MM.1S (cell line): Measurements from ENCODE around the gene CHRNA1.

Source experiments
- DNase-seq: peaks from one replicate; pipeline ENCODE4 v3.0.0-alpha.2; 2015
- H2AFZ ChIP-seq: fragments of 300-600 bp; sonication (generic); 2 replicates; pipeline ENCODE4 v1.6.0; 2016; ENCODE audit warnings: antibody characterized with exemption, low read length
- H3F3A ChIP-seq: fragments of 300-600 bp; sonication (generic); 2 replicates; pipeline ENCODE4 v1.6.1; 2016; ENCODE audit warnings: mild to moderate bottlenecking, antibody characterized with exemption, low read length, moderate library complexity, mixed read lengths; ENCODE audit not compliant: insufficient read depth
- H3K27ac ChIP-seq: fragments of 300-600 bp; sonication (generic); 2 replicates; pipeline ENCODE4 v1.5.1; 2016; ENCODE audit warnings: mild to moderate bottlenecking, low read length
- H3K27me3 ChIP-seq: fragments of 300-600 bp; sonication (generic); replicated peaks from 2 replicates; pipeline ENCODE4 v1.6.0; 2016; ENCODE audit warnings: low read length; ENCODE audit not compliant: insufficient read depth
- H3K36me3 ChIP-seq: fragments of 300-600 bp; sonication (generic); replicated peaks from 2 replicates; pipeline ENCODE4 v1.6.1; 2016; ENCODE audit warnings: mild to moderate bottlenecking, low read length, mixed read lengths; ENCODE audit not compliant: insufficient read depth
- H3K4me1 ChIP-seq: fragments of 300-600 bp; sonication (generic); 2 replicates; pipeline ENCODE4 v1.6.1; 2016; ENCODE audit warnings: low read length, mixed read lengths
- H3K4me2 ChIP-seq: fragments of 300-600 bp; sonication (generic); 2 replicates; pipeline ENCODE4 v1.6.0; 2016; ENCODE audit warnings: low read depth, low read length
- H3K4me3 ChIP-seq: fragments of 300-600 bp; sonication (generic); 2 replicates; pipeline ENCODE4 v1.5.1; 2016; ENCODE audit warnings: low read length, mixed read lengths
- H3K79me2 ChIP-seq: fragments of 300-600 bp; sonication (generic); 2 replicates; pipeline ENCODE4 v1.6.1; 2016; ENCODE audit warnings: mixed run types, low read length, mixed read lengths
- H3K9ac ChIP-seq: fragments of 300-600 bp; sonication (generic); 2 replicates; pipeline ENCODE4 v1.6.1; 2016; ENCODE audit warnings: low read length, mixed read lengths
- H3K9me2 ChIP-seq: fragments of 300-600 bp; sonication (generic); replicated peaks from 2 replicates; pipeline ENCODE4 v1.6.1; 2016; ENCODE audit warnings: mild to moderate bottlenecking, low read length, mixed read lengths; ENCODE audit not compliant: insufficient read depth
- H3K9me3 ChIP-seq: fragments of 300-600 bp; sonication (generic); replicated peaks from 2 replicates; pipeline ENCODE4 v1.6.1; 2016; ENCODE audit warnings: mild to moderate bottlenecking, low read length, mixed read lengths; ENCODE audit not compliant: insufficient read depth
- H4K20me1 ChIP-seq: fragments of 300-600 bp; sonication (generic); 2 replicates; pipeline ENCODE4 v1.6.1; 2016; ENCODE audit warnings: mild to moderate bottlenecking, low read length, moderate library complexity, mixed read lengths; ENCODE audit not compliant: insufficient read depth
- CTCF ChIP-seq: fragments of 300-600 bp; sonication (generic); IDR thresholded peaks from 2 replicates; pipeline ENCODE4 v1.5.1; 2016; ENCODE audit warnings: antibody characterized with exemption, low read length, mixed read lengths
- EZH2 ChIP-seq: fragments of 300-600 bp; sonication (generic); optimal IDR thresholded peaks from 2 replicates; pipeline ENCODE3; 2017; ENCODE audit warnings: low read depth, mild to moderate bottlenecking, antibody characterized with exemption, low read length, mixed read lengths
- EZH2phosphoT487 ChIP-seq: fragments of 300-600 bp; sonication (generic); IDR thresholded peaks from 2 replicates; pipeline ENCODE4 v1.6.1; 2018; ENCODE audit warnings: antibody characterized with exemption, low read length

Gene CHRNA1

DNA sequence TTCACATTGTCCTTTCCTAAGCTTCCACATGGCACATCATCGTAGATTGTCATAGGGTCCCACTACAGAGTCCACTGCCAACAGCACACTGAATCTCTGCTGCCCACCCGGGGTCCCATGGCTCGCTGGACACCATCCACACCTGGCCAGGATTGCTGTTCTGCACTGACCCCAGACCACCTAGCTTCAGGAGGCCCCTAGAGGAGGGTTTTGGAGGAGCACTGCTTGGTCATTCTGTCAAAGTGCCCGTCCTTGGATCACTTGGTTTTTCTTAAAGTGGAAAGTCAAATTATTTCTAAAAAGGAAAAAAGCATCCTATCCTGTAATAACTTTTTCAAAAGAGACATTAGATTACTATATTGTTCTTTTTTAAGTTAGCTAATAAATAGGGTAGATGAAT lies 59.0 kb downstream of the CHRNA1 start:
- Histone ChIP-seq H3F3A (no peaks in the 10 kb centered on the region), H3K27me3 (no peaks in the 10 kb centered on the region), H3K9ac (no peak overlapping the region), H4K20me1 (no peaks in the 10 kb centered on the region), H3K36me3 (no peaks in the 10 kb centered on the region), H3K4me3 (no peak overlapping the region), H3K4me2 (no peak overlapping the region), H3K79me2 (no peaks in the 10 kb centered on the region), H3K9me3 (no peaks in the 10 kb centered on the region), H3K9me2 (no peaks in the 10 kb centered on the region), H3K27ac (no peak overlapping the region), H2AFZ (no peak overlapping the region), H3K4me1 (no peaks in the 10 kb centered on the region)
- no peak for TF ChIP-seq EZH2
- no peak for TF ChIP-seq EZH2phosphoT487
- no peak for TF ChIP-seq CTCF
- DNase-seq: no peak

- Histone ChIP-seq H3K27me3 (no peaks in the 10 kb centered on the region), H3K36me3 (no peaks in the 10 kb centered on the region), H3K4me2 (no peak overlapping the region), H3K4me3 (no peak overlapping the region), H3K4me1 (no peaks in the 10 kb centered on the region), H2AFZ (no peak overlapping the region), H3F3A (no peaks in the 10 kb centered on the region), H3K27ac (no peak overlapping the region), H3K9me3 (no peaks in the 10 kb centered on the region), H4K20me1 (no peaks in the 10 kb centered on the region), H3K9me2 (no peaks in the 10 kb centered on the region), H3K79me2 (no peaks in the 10 kb centered on the region), H3K9ac (no peak overlapping the region)
- TF ChIP-seq CTCF (no peak), EZH2 (no peak), EZH2phosphoT487 (no peak)
- no peak for DNase-seq
These were observed 59.6 kb downstream of the CHRNA1 start for GRCh38 chr2:174704642-174705041.

DNA sequence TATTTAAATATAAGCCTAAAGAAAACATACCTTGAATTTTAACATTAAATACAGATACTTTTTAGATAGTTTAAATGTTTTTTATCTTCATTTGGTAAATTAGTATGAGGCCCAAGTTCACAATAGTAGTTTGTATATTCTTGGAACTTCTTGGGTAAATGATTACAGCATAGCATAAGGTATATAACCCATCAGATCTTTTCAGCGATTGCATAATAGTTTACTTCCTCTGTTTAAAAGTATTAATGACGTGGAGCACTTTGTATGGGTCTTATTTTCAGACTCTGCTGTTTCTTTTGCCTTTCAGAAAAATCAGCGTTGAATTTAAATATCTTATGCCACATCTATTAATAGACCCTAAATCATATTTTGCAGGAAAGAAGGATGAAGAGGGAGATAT lies 60.2 kb downstream of the CHRNA1 start:
- TF ChIP-seq CTCF (no peak), EZH2phosphoT487 (no peak)
- Histone ChIP-seq H3K9ac (no peak overlapping the region), H3K4me1 (no peaks in the 10 kb centered on the region), H2AFZ (no peak overlapping the region), H3K9me2 (no peaks in the 10 kb centered on the region), H3K4me2 (no peak overlapping the region), H3F3A (no peaks in the 10 kb centered on the region), H3K4me3 (no peak overlapping the region), H3K27ac (no peak overlapping the region), H3K79me2 (no peaks in the 10 kb centered on the region), H3K9me3 (no peaks in the 10 kb centered on the region), H3K36me3 (no peaks in the 10 kb centered on the region), H3K27me3 (no peaks in the 10 kb centered on the region), H4K20me1 (no peaks in the 10 kb centered on the region)
- DNase-seq: no peak

GRCh38 chr2:174703430-174703829 lies 60.8 kb downstream of the CHRNA1 start:
- H3K4me1 ChIP-seq: no peaks in the 10 kb centered on the region
- no peaks in the 10 kb centered on the region for H3K9me2 ChIP-seq
- no peaks in the 10 kb centered on the region for H3K36me3 ChIP-seq
- no peaks in the 10 kb centered on the region for H3F3A ChIP-seq
- no peaks in the 10 kb centered on the region for H3K9me3 ChIP-seq
- DNase-seq: no peak
- H3K27ac ChIP-seq: no peak overlapping the region
- no peaks in the 10 kb centered on the region for H4K20me1 ChIP-seq
- TF ChIP-seq EZH2phosphoT487 (no peak), CTCF (no peak), EZH2 (no peak)
- H3K9ac ChIP-seq: no peak overlapping the region
- H3K79me2 ChIP-seq: no peaks in the 10 kb centered on the region
- no peak overlapping the region for H3K4me3 ChIP-seq
- no peaks in the 10 kb centered on the region for H3K27me3 ChIP-seq
- H2AFZ ChIP-seq: no peak overlapping the region
- no peak overlapping the region for H3K4me2 ChIP-seq
